ENCODE data around the gene TCF7L1.

GRCh38 chr2:85181134-85181631 lies 48.0 kb downstream of the TCF7L1 start:
- TF ChIP-seq CTCF (IDR thresholded peaks at IDR 0.05; ENCODE audit: low read depth, low read length, poor library complexity, severe bottlenecking) (peak; percentile 9), EZH2phosphoT487 (IDR thresholded peaks at IDR 0.05; ENCODE audit: borderline replicate concordance, low read length) (no peak)
